ENCODE results near the gene STMP1. TPM values are rescaled to one million over a fixed set of nuclear protein-coding genes. Genes with fewer than 3 reads are reported as not detected.

Gene STMP1
- 25.6 to 34.2 TPM (median 30.5 TPM) in 5 replicates for total RNA-seq (2022; extraction: Qiagen RNA extraction; ENCODE audit: low read depth)

DNA sequence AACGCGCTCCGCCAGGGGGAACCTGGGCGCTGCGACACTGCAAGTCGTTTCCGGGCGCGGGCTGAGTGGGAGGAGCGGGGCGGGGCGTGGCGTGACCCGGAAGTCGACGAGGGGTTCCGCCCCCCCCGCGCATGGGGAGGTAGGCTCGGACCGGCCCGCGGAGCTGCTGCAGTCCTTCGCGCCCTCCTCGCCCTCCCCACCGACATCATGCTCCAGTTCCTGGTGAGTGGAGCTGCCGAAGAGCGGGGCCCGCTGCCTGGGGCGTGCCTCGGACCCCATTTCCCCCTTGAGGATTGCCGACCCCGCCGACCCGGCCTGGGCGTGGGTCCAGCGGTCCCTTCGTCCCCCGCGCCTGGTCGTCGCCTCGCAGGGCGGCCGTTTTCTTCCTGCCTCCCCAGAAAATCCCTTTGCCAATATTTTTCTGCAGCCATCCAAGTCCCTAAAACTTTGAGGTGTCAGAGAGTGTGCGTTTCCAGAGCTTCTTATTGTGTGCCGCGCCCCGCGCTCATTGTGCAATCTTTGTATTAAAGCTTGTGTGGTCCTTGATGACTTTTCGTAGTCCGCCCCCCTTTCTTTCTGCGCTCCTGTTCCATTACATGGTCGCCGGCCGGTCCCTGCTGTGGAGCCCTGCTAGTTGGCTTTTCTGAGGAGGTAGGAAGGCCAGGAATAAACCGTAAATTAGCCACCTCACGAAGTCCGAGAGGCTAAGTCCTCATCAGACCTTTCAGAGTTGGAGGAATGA, at the start of gene STMP1:
STMP1 (plus strand) TSS at position 142 of the 742 bp plus-strand sequence.

Other genes starting within 250 kb of the STMP1 start
- gene CNOT4, start 152.4 kb upstream of the STMP1 start, total RNA-seq (2022; extraction: Qiagen RNA extraction; ENCODE audit: low read depth), result 10.1 to 11.4 TPM (median 10.8 TPM) in 5 replicates
- 44.1 to 51.5 TPM (median 49.8 TPM) in 5 replicates for gene NUP205, start 104.6 kb upstream of the STMP1 start, total RNA-seq (2022; extraction: Qiagen RNA extraction; ENCODE audit: low read depth)
- not detected in 5 replicates for gene SLC13A4, start 65.7 kb downstream of the STMP1 start, total RNA-seq (2022; extraction: Qiagen RNA extraction; ENCODE audit: low read depth)
- gene FAM180A, start 86.3 kb downstream of the STMP1 start, total RNA-seq (2022; extraction: Qiagen RNA extraction; ENCODE audit: low read depth), result not detected in 5 replicates